ENCODE measurements around the gene COG7.
"Not testable (repeated sequence)": the region's sequence is repeated elsewhere in the genome, so short reads cannot be mapped to it uniquely, and the experiment has no call there.

COG7 gene

DNA sequence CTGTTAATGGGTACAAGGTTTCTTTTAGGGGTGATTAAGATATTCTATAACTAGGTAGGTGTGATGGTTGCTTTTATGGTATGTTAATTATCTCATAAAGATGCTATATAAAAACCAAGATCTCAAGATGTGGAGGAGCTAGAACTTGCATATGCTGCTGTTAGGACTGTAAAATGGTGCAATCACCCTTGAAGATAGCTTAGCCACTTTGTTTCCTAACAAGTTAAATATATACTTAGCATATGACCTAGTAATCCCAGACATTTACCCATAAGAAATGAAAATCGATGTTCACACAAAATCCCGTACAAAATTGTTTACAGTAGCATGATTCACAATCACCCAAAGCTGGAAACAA, 32.2 kb upstream of the COG7 start:
- TF ChIP-seq ZNF274 (IDR thresholded peaks at IDR 0.05; ENCODE audit: low read depth, low read length): no peak
- no peak overlapping the region for H3K4me3 ChIP-seq (ENCODE audit: low read length)

DNA sequence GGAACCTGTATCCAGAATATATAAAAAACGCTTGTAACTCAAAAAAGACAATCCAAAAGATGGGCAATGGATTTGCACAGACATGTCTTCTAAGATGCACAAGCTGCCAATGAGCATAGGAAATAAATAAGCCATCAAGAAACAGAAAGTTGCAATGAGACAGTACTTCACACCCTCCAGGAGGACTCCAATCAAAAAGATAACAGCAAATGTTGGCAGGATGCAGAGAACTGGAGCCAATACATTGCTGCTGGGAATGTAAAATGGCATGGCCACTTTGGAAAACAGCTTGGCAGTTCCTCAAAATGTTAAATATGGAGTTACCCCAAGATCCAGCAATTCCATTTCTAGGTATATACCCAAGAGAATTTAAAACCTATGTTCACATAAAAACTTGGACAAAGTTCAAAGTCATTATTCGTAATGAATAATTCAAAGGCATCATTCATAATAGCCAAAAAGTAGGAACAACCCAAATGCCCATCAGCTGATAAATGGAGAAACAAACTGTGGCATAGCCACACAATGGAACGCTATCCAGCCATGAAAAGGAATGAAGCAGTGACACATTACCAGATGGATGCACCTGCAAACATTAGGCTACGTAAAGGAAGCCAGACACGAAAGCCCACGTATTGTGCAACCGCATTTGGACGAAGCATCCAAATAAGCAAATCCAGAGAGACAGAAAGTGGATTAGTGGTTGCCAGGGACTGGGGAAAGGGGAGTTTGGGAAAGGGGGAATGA, 31.7 kb upstream of the COG7 start:
- TF ChIP-seq ZNF274 (IDR thresholded peaks at IDR 0.05; ENCODE audit: low read depth, low read length): no peak

DNA sequence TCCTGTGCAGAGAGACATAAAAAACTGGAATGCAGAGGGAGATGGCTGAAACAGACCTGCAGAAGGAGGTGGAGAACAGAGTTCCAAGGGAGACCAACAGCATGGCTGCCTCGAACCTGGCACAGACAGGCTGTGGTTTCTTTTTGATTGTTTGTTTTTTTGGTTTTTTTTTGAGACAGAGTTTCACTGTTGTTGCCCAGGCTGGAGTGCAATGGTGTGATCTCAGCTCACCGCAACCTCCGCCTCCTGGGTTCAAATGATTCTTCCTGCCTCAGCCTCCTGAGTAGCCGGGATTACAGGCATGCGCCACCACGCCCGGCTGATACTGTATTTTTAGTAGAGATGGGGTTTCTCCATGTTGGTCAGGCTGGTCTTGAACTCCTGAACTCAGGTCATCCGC, 30.5 kb upstream of the COG7 start:
- not testable (repeated sequence) for H3K4me3 ChIP-seq (ENCODE audit: low read length)

More for the DNA sequence above, 31.7 kb upstream of the COG7 start:
- no peak overlapping the region for H3K4me3 ChIP-seq (ENCODE audit: low read length)

DNA sequence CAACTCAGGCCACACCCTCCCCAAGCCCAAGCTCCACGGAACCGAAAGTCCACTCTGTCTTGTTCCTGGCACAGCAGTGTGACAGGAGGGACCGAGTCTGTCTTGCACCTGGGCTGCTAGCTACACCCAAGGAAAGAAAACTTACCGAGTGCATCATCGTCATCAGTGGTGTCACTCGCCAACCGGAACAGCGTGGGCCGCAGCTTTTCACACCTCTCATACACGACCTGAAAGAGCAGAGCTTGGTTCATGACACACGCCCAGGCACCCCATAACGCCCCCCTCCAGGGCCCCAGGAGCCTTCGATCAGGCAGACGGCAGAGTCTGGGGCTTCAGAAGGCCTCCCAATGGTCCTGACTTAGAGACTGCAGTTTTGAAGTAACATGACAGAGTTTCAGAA, 29.8 kb upstream of the COG7 start:
- H3K4me3 ChIP-seq (ENCODE audit: low read length): no peak overlapping the region
- no peak for TF ChIP-seq ZNF274 (IDR thresholded peaks at IDR 0.05; ENCODE audit: low read depth, low read length)

DNA sequence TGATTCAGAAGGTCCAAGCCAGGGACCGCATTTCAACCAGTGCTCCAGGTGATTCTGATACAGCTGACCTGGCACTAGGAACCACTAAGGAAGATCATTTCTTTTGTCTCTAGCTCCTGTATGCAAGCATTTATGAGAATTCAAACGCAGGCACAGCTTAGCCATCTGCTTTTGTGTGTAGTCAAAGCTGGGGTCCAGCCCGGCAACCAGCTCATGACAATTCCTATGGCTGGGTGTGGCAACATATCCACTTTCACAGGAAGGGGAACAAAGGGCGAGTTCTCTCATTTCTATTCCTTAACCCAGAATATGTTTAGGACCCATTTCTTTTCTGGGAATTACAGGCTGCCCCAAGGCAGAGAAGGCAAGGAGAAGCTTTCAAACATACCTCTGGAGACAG, 27.3 kb upstream of the COG7 start:
- no peak overlapping the region for H3K4me3 ChIP-seq (ENCODE audit: low read length)
- TF ChIP-seq ZNF274 (IDR thresholded peaks at IDR 0.05; ENCODE audit: low read depth, low read length): no peak

DNA sequence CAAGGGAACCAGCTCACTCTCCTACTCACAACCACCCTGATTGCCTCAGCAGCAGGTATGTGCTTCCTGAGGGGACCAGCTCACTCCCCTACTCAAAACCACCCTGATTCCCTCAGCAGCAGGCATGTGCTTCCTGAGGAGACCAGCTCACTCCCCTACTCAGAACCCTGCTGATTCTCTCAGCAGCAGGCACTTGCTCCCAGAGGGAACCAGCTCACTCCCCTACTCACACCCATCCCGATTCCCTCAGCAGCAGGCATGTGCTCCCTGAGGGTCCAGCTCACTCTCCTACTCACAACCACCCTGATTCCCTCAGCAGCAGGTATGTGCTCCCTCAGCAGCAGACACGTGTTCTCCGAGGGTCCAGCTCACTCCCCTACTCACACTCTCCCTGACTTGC, 26.1 kb upstream of the COG7 start:
- H3K4me3 ChIP-seq (ENCODE audit: low read length): no peak overlapping the region
- no peak for TF ChIP-seq ZNF274 (IDR thresholded peaks at IDR 0.05; ENCODE audit: low read depth, low read length)

DNA sequence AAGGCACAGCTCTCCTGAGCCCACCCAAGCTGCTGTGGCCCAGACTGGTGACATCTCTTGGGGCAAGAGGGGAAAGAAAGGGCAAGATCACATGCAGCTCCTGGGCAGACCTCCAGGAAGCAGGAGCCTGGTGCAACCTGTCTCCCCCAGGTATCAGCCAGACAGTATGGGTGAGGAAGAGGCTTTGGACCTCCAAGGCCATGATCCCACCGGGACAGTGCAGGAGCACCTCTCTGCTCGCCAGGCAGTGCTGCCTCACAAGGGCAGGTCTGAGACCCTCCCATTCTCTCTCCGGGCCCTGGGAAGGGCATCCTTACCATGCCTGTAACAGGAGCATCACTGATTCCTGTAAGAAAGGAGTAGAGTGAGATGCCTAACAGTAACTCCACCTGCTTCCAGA, 25.6 kb upstream of the COG7 start:
- TF ChIP-seq ZNF274 (IDR thresholded peaks at IDR 0.05; ENCODE audit: low read depth, low read length): no peak

DNA sequence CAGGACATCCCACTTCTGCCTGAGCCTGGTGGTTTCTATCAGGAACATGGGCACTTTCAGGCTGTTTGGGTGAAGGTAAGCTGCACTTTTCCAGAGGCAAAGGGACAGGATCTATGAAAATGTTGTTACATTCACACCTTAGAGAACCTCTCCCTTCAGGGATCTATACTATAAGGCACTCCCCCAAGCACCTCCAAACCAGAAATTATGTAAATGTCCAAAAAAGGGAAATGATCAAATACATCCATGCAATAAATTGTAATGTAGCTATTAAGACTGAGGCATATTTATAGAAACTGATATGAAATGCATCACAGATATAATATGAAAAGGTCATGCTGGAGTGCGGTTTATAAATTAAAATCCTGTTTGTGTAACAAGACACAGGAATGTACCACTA, 23.3 kb upstream of the COG7 start:
- no peak overlapping the region for H3K4me3 ChIP-seq (ENCODE audit: low read length)
- no peak for TF ChIP-seq ZNF274 (IDR thresholded peaks at IDR 0.05; ENCODE audit: low read depth, low read length)

More for the DNA sequence above, 25.6 kb upstream of the COG7 start:
- H3K4me3 ChIP-seq (ENCODE audit: low read length): no peak overlapping the region

DNA sequence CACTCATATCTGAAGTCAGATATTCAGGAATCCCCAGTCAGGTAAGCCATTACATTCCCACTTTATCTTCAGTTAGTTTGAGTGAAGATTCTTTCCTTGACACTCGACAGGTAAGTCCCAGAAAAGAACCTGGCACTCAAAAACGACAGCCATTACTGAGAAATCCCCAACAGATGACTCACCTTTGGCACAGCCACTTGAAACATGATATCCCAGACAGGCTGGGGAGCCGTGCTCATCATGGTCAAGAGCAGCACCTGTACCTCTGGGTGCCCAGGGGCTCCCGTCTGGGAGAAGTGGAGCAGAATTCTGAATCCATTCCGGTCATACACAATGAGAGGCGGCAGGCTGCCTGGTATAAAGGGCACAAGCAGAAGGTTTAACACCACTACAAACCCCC, 16.8 kb upstream of the COG7 start:
- no peak for TF ChIP-seq ZNF274 (IDR thresholded peaks at IDR 0.05; ENCODE audit: low read depth, low read length)
- H3K4me3 ChIP-seq (ENCODE audit: low read length): no peak overlapping the region

DNA sequence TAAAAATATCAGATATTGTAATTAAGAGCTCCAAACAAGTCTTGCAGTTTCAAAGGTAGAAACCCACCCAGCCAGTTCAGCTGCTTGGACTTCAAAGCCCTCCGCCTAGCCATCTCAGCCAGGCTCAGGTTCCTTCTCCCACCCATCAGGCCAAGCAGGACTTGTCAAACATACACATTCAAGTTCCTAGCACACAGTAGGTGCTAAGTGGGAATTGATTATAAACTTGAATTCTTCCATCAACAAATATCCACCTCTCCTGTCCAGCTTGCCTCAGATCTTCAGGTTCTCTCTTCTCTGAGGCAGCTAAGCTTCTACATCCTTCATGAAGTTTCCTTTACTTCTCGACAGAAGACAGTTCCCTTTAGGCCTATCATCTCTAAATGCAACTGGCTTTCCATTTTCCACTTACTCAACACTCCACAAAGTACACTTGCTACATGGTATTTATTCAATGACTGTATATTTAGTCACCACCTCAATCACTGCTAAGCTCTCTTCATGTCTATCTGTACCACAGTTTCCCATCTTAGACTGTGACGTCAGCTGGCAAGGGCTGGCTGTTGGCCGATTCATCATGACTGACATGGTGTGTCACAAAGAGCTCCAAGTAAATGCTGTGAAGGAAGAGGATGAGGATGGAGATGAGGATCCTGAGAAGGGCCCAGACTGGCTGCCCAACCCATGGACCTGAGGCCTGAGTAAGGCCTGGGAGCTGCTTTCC, 13.3 kb upstream of the COG7 start:
- no peak for TF ChIP-seq ZNF274 (IDR thresholded peaks at IDR 0.05; ENCODE audit: low read depth, low read length)
- H3K4me3 ChIP-seq (ENCODE audit: low read length): no peak overlapping the region

DNA sequence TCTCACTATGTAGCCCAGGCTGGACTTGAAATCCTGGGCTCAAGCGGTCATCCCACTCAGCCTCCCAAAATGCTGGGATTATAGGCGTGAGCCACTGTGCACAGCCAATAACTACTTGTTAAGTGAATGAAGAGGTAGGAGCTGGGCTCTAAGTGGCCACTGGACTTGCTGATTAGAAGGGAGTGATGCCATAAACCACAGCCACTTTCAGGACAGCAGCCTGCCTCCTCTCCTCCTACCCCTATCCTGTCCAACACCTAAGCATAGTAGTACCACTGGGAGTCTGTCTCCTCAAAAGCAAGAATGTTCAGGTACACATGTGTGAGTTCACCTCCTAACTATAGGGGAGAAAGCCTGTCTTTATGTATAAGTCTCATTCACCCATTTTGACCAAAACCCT, 12.2 kb upstream of the COG7 start:
- H3K4me3 ChIP-seq (ENCODE audit: low read length): no peak overlapping the region
- no peak for TF ChIP-seq ZNF274 (IDR thresholded peaks at IDR 0.05; ENCODE audit: low read depth, low read length)

DNA sequence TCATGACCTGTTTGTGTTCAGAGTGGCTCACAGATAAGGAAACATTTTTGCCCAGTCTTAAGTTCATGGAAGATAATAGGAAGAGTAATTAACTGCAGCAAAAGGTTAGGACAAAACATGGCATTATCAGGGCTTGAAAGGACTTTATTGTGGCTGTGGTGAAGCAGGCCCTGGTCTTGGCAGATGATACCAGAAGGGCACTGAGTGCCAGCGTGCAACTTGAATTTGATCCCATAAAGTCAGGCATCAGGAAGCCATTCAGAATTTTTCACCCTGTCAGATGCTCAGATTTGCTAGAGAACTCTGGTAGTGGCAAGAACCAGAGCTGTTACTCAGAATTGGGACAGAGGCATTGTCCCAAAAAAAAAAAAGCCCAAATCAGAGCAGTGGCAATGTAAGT, 11.2 kb upstream of the COG7 start:
- no peak for TF ChIP-seq ZNF274 (IDR thresholded peaks at IDR 0.05; ENCODE audit: low read depth, low read length)
- H3K4me3 ChIP-seq (ENCODE audit: low read length): no peak overlapping the region

DNA sequence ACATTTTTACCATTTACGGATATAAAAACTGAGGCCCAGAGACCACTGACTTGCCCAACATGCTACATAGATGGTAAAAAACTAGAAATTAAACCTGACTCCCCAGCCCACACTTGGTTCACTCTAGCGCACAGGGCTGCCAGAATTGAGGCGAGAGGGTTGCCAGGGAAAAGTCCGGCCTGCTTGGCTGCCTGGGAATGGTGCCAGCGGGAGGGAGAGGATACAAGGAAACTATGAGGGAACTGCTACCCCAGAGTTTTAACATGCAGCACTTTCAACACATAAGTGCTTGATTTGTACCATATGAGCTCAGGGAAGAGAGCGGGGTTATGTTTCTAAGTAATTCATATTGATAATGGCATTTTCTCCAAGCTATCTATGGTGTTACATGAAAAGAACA, 10.0 kb upstream of the COG7 start:
- H3K4me3 ChIP-seq (ENCODE audit: low read length): not testable (repeated sequence)

DNA sequence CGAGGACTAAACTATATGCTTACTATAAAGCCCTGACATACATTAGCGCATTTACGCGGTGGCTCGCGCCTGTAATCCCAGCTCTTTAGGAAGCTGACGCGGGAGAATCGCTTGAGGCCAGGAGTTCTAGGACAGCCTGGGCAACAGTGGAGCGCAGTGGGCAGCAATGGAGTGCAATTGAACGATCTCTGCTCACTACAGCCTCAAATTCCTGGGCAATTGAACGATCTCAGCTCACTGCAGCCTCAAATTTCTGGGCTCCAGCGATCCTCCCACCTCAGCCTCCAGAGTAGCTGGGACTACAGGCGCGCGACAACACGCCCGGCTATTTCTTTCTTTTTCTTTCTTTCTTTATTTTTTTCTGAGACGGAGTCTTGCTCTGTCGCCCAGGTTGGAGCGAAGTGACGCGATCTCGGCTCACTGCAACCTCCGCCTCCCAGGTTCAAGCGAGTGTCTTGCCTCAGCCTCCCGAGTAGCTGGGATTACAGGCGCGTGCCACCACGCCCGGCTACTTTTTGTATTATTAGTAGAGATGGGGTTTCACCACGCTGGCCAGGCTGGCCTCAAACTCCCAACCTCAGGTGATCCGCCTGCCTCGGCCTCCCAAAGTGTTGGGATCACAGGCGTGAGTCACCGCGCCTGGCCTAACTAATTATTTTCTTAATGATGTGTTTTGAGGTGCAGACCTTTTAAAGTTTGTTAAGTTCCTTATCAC, 506 bp upstream of the COG7 start:
- peak overlapping the region; percentile 67; the same call in 1 of the 2 replicates for H3K4me3 ChIP-seq (ENCODE audit: low read length)
- no peak for TF ChIP-seq ZNF274 (IDR thresholded peaks at IDR 0.05; ENCODE audit: low read depth, low read length)

DNA sequence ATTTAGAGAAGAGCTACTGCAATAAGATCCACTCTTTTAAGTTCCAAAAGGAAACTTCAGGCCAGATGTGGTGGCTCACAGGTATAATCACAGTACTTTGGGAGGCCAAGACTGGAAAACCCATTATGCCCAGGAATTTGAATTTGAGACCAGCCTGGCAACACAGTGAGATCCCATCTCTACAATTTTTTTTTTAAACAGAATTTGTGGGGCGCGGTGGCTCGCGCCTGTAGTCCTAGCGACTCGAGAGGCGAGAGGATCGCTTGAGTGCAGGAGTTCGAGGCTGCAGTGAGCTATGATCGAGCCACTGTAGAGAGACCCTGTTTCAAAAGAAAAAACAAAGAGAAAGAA, 793 bp downstream of the COG7 start:
- TF ChIP-seq ZNF274 (IDR thresholded peaks at IDR 0.05; ENCODE audit: low read depth, low read length): no peak
- H3K4me3 ChIP-seq (ENCODE audit: low read length): peak overlapping the region; percentile 67

Data from GM08714 (cell line).